ENCODE data around the gene TK2. TPM values are rescaled to one million over a fixed set of nuclear protein-coding genes. Genes with fewer than 3 reads are reported as not detected.

TK2 gene
- total RNA-seq, 2 experiments from 2014 or later: 3.6 to 5.1 TPM

GRCh38 chr16:66473654-66474519 lies 76.0 kb downstream of the TK2 start:
- H3K36me3 ChIP-seq (ENCODE audit: insufficient read depth, low read length): no peaks in the 10 kb centered on the region
- no peak for DNase-seq
- H3K4me1 Mint-ChIP-seq (ENCODE audit: low read depth): peaks cover 34% of the 10 kb centered on the region
- POLR2A ChIA-PET: interaction anchor here (0.9 to 1.3 kb wide), 3 partner anchors 79 to 356 kb away, joined by 4 to 6 read pairs (median 4); partner anchors contain the start of genes CKLF and CMTM3
- H3K27me3 Mint-ChIP-seq: no peaks in the 10 kb centered on the region
- H3K27ac Mint-ChIP-seq: peak overlapping the region; percentile 61
- H3K9me3 Mint-ChIP-seq: no peaks in the 10 kb centered on the region
- ATAC-seq (ENCODE audit: poor library complexity): no peak
- intact Hi-C loops (cut with DNase I, micrococcal nuclease): no loop called here
- H3K27ac ChIP-seq (ENCODE audit: low read depth in 1 of 2, low read length in 2 of 2): no peak overlapping the region
- H3K4me3 Mint-ChIP-seq: no peak overlapping the region
- H3K9me3 ChIP-seq (ENCODE audit: control insufficient read depth in 1 of 2, insufficient read depth in 1 of 2, low read length in 2 of 2): no peaks in the 10 kb centered on the region
- H3K36me3 Mint-ChIP-seq (ENCODE audit: low read depth): no peaks in the 10 kb centered on the region
- CTCF ChIA-PET: interaction anchor here (3.6 to 4.8 kb wide), 2 partner anchors 68 to 115 kb away, joined by 18 to 21 read pairs; no protein-coding TSS in a partner anchor
- no peaks in the 10 kb centered on the region for H3K27me3 ChIP-seq (ENCODE audit: control insufficient read depth in 1 of 2, insufficient read depth in 2 of 2, low read length in 2 of 2)
- TF ChIP-seq CTCF (IDR thresholded peaks at IDR 0.05): no peak
- H3K4me3 ChIP-seq (ENCODE audit: low read length): no peak overlapping the region
- H3K4me1 ChIP-seq (ENCODE audit: insufficient read depth, low read length): peaks cover 38% of the 10 kb centered on the region

- peaks cover 28% of the 10 kb centered on the region for H3K4me1 Mint-ChIP-seq (ENCODE audit: low read depth)
- DNase-seq (no peak), ATAC-seq (ENCODE audit: poor library complexity) (no peak)
- Histone ChIP-seq H3K27me3 (ENCODE audit: control insufficient read depth in 1 of 2, insufficient read depth in 2 of 2, low read length in 2 of 2) (no peaks in the 10 kb centered on the region), H3K27ac (ENCODE audit: low read depth in 1 of 2, low read length in 2 of 2) (no peak overlapping the region), H3K36me3 (ENCODE audit: insufficient read depth, low read length) (no peaks in the 10 kb centered on the region), H3K9me3 (ENCODE audit: control insufficient read depth in 1 of 2, insufficient read depth in 1 of 2, low read length in 2 of 2) (no peaks in the 10 kb centered on the region), H3K4me1 (ENCODE audit: insufficient read depth, low read length) (peaks cover 30% of the 10 kb centered on the region), H3K4me3 (ENCODE audit: low read length) (no peak overlapping the region)
- no peak overlapping the region for H3K27ac Mint-ChIP-seq
- H3K27me3 Mint-ChIP-seq: no peaks in the 10 kb centered on the region
- POLR2A ChIA-PET: no interaction called here
- H3K9me3 Mint-ChIP-seq: no peaks in the 10 kb centered on the region
- no peak for TF ChIP-seq CTCF (IDR thresholded peaks at IDR 0.05)
- no peaks in the 10 kb centered on the region for H3K36me3 Mint-ChIP-seq (ENCODE audit: low read depth)
- H3K4me3 Mint-ChIP-seq: no peak overlapping the region
- intact Hi-C loops (cut with DNase I, micrococcal nuclease): no loop called here
- CTCF ChIA-PET: no interaction called here
Measured at GRCh38 chr16:66473051-66473571, 76.8 kb downstream of the TK2 start.

- DNase-seq (no peak), ATAC-seq (ENCODE audit: poor library complexity) (no peak)
- intact Hi-C loops (cut with DNase I, micrococcal nuclease): no loop called here
- H3K4me1 ChIP-seq (ENCODE audit: insufficient read depth, low read length): peaks cover 25% of the 10 kb centered on the region
- H3K27ac Mint-ChIP-seq: no peak overlapping the region
- no peaks in the 10 kb centered on the region for H3K27me3 ChIP-seq (ENCODE audit: control insufficient read depth in 1 of 2, insufficient read depth in 2 of 2, low read length in 2 of 2)
- no peak overlapping the region for H3K27ac ChIP-seq (ENCODE audit: low read depth in 1 of 2, low read length in 2 of 2)
- H3K9me3 Mint-ChIP-seq: no peaks in the 10 kb centered on the region
- peaks cover 22% of the 10 kb centered on the region for H3K4me1 Mint-ChIP-seq (ENCODE audit: low read depth)
- peaks cover 6% of the 10 kb centered on the region for H3K27me3 Mint-ChIP-seq
- H3K9me3 ChIP-seq (ENCODE audit: control insufficient read depth in 1 of 2, insufficient read depth in 1 of 2, low read length in 2 of 2): no peaks in the 10 kb centered on the region
- no peak overlapping the region for H3K4me3 ChIP-seq (ENCODE audit: low read length)
- no peak for TF ChIP-seq CTCF (IDR thresholded peaks at IDR 0.05)
- no peaks in the 10 kb centered on the region for H3K36me3 ChIP-seq (ENCODE audit: insufficient read depth, low read length)
- no peaks in the 10 kb centered on the region for H3K36me3 Mint-ChIP-seq (ENCODE audit: low read depth)
- ChIA-PET CTCF (interaction anchor here (0.6 kb wide), 1 partner anchor 13 kb away, joined by 3 read pairs; no protein-coding TSS in a partner anchor), POLR2A (no interaction called here)
- H3K4me3 Mint-ChIP-seq: no peak overlapping the region
Measured at GRCh38 chr16:66471716-66472393, 78.1 kb downstream of the TK2 start.

Data from CD4-positive, alpha-beta T cell (primary cell).